SU-DHL-6 (cell line): ENCODE measurements around the gene LGALS14.

Experiments
- H2AFZ ChIP-seq: fragments of 200-600 bp; sonication (generic); 2 replicates; pipeline ENCODE4 v1.6.1; 2014; ENCODE audit warnings: low read depth, mild to moderate bottlenecking, moderate library complexity, mixed read lengths, antibody characterized with exemption, low read length; ENCODE audit not compliant: severe bottlenecking
- H3F3A ChIP-seq: fragments of 200-600 bp; shearing (Covaris generic); 2 replicates; pipeline ENCODE4 v1.6.0; 2016; ENCODE audit warnings: antibody characterized with exemption, mild to moderate bottlenecking; ENCODE audit not compliant: insufficient read depth
- H3K27ac ChIP-seq: fragments of 200-600 bp; sonication (generic); 2 replicates; pipeline ENCODE4 v1.5.1; 2016; ENCODE audit warnings: low read depth, mild to moderate bottlenecking, low read length, moderate library complexity, mixed read lengths
- H3K27me3 ChIP-seq: fragments of 200-600 bp; sonication (generic), shearing (Covaris generic); 2 replicates; pipeline ENCODE4 v1.6.0; 2014; ENCODE audit warnings: mild to moderate bottlenecking, low read length
- H3K36me3 ChIP-seq: fragments of 200-600 bp; sonication (generic); 2 replicates; pipeline ENCODE4 v1.6.1; 2014; ENCODE audit warnings: mild to moderate bottlenecking, low read length, mixed read lengths
- H3K4me2 ChIP-seq: fragments of 300-600, 200-600 bp; shearing (Covaris generic), sonication (generic); 2 replicates; pipeline ENCODE4 v1.6.0; 2014; ENCODE audit warnings: low read length, low read depth, mild to moderate bottlenecking; ENCODE audit not compliant: poor library complexity, severe bottlenecking
- H3K4me3 ChIP-seq: fragments of 200-600 bp; sonication (generic); 2 replicates; pipeline ENCODE4 v1.5.1; 2014; ENCODE audit warnings: antibody characterized with exemption, low read length, mild to moderate bottlenecking, mixed read lengths; ENCODE audit not compliant: insufficient read depth, poor library complexity, severe bottlenecking
- H3K79me2 ChIP-seq: fragments of 200-600 bp; sonication (generic); 2 replicates; pipeline ENCODE4 v1.6.1; 2014; ENCODE audit warnings: mild to moderate bottlenecking, low read length, moderate library complexity; ENCODE audit not compliant: insufficient read depth
- H3K9ac ChIP-seq: fragments of 200-600 bp; sonication (generic); 2 replicates; pipeline ENCODE4 v1.7.0; 2014; ENCODE audit warnings: mild to moderate bottlenecking, low read length
- H3K9me2 ChIP-seq: fragments of 200-600 bp; sonication (generic); replicated peaks from 2 replicates; pipeline ENCODE4 v1.6.1; 2014; ENCODE audit warnings: low read length; ENCODE audit not compliant: insufficient read depth
- H3K9me3 ChIP-seq: fragments of 200-600 bp; sonication (generic); 2 replicates; pipeline ENCODE4 v1.6.1; 2014; ENCODE audit warnings: low read length, mixed read lengths; ENCODE audit not compliant: insufficient read depth
- H4K20me1 ChIP-seq: fragments of 200-600 bp; sonication (generic); 2 replicates; pipeline ENCODE4 v1.6.1; 2014; ENCODE audit warnings: low read depth, mild to moderate bottlenecking, antibody characterized with exemption, low read length, moderate library complexity, mixed read lengths
- CTCF ChIP-seq: fragments of 200-600 bp; sonication (generic); IDR thresholded peaks from one replicate; pipeline ENCODE4 v1.5.1; 2017; ENCODE audit warnings: antibody characterized with exemption, mild to moderate bottlenecking, low read length, moderate library complexity; ENCODE audit not compliant: insufficient read depth, poor library complexity, severe bottlenecking
- EZH2phosphoT487 ChIP-seq: fragments of 200-600 bp; sonication (generic), shearing (Covaris generic); conservative IDR thresholded peaks from 2 replicates; pipeline ENCODE4 v1.6.1; 2018; ENCODE audit warnings: mild to moderate bottlenecking, antibody characterized with exemption, low read length, moderate library complexity, mixed read lengths

The LGALS14 gene

GRCh38 chr19:39677961-39678889 lies 26.1 kb upstream of the LGALS14 start:
- Histone ChIP-seq H2AFZ (no peak overlapping the region), H3K4me2 (no peak overlapping the region), H3K9me3 (no peaks in the 10 kb centered on the region), H3K36me3 (no peaks in the 10 kb centered on the region), H3K9ac (no peak overlapping the region), H4K20me1 (no peaks in the 10 kb centered on the region), H3K9me2 (no peaks in the 10 kb centered on the region), H3F3A (no peaks in the 10 kb centered on the region), H3K27me3 (no peaks in the 10 kb centered on the region), H3K79me2 (no peaks in the 10 kb centered on the region), H3K4me3 (no peak overlapping the region), H3K27ac (no peak overlapping the region)
- TF ChIP-seq EZH2phosphoT487: no peak

- H3K9ac ChIP-seq: no peak overlapping the region
- no peak overlapping the region for H2AFZ ChIP-seq
- no peaks in the 10 kb centered on the region for H3K79me2 ChIP-seq
- no peaks in the 10 kb centered on the region for H3K9me3 ChIP-seq
- H3K27me3 ChIP-seq: no peaks in the 10 kb centered on the region
- H4K20me1 ChIP-seq: no peaks in the 10 kb centered on the region
- no peak overlapping the region for H3K4me2 ChIP-seq
- no peaks in the 10 kb centered on the region for H3K36me3 ChIP-seq
- H3K4me3 ChIP-seq: no peak overlapping the region
- H3K9me2 ChIP-seq: no peaks in the 10 kb centered on the region
- H3K27ac ChIP-seq: no peak overlapping the region
- H3F3A ChIP-seq: no peaks in the 10 kb centered on the region
- TF ChIP-seq CTCF (no peak), EZH2phosphoT487 (no peak)
These were observed 25.1 kb upstream of the LGALS14 start for GRCh38 chr19:39679056-39679790.

GRCh38 chr19:39679791-39680168 lies 24.5 kb upstream of the LGALS14 start:
- Histone ChIP-seq H3K36me3 (no peaks in the 10 kb centered on the region), H4K20me1 (no peaks in the 10 kb centered on the region), H3K4me3 (no peak overlapping the region), H3K9ac (no peak overlapping the region), H3K79me2 (no peaks in the 10 kb centered on the region), H2AFZ (no peak overlapping the region), H3K4me2 (no peak overlapping the region), H3K9me2 (no peaks in the 10 kb centered on the region), H3K27ac (no peak overlapping the region), H3K27me3 (no peaks in the 10 kb centered on the region), H3K9me3 (no peaks in the 10 kb centered on the region), H3F3A (no peaks in the 10 kb centered on the region)
- no peak for TF ChIP-seq CTCF
- TF ChIP-seq EZH2phosphoT487: no peak

- H3K4me3 ChIP-seq: no peak overlapping the region
- TF ChIP-seq EZH2phosphoT487 (no peak), CTCF (no peak)
These were observed 23.7 kb upstream of the LGALS14 start for GRCh38 chr19:39680593-39680992.

More at GRCh38 chr19:39680593-39680992, 23.7 kb upstream of the LGALS14 start:
- Histone ChIP-seq H3K79me2 (no peaks in the 10 kb centered on the region), H3K9ac (no peak overlapping the region), H3K27me3 (no peaks in the 10 kb centered on the region), H3F3A (no peaks in the 10 kb centered on the region), H3K4me2 (no peak overlapping the region), H3K36me3 (no peaks in the 10 kb centered on the region), H2AFZ (no peak overlapping the region), H3K27ac (no peak overlapping the region), H3K9me3 (no peaks in the 10 kb centered on the region), H4K20me1 (no peaks in the 10 kb centered on the region), H3K9me2 (no peaks in the 10 kb centered on the region)
